Activated B cell treated with CpG ODN at 0.5 μM for 24 hours (primary cell): ENCODE results near the gene GJA1. TPM values are rescaled to one million over a fixed set of nuclear protein-coding genes. Genes with fewer than 3 reads are reported as not detected.

Source experiments
- ATAC-seq: fragments of 200-7000 bp; cut with Tn5 transposase; one replicate; pipeline ENCODE4 v1.10.0; 2021; ENCODE audit warnings: low read depth, mild to moderate bottlenecking, moderate library complexity
- CTCF ChIA-PET: fragments of 350-600 bp; sonication (Branson Sonifier 250); formaldehyde crosslinking; loops from one replicate; lab custom pipeline; 2021; ENCODE audit warnings: antibody characterized with exemption; lab: Charles Lee
- POLR2A ChIA-PET: fragments of 350-600 bp; sonication (Branson Sonifier 250); formaldehyde crosslinking; loops from one replicate; lab custom pipeline; 2021; ENCODE audit warnings: antibody characterized with exemption; lab: Charles Lee
- DNase-seq: peaks from one replicate; pipeline ENCODE4 v3.0.0; 2022
- H3K27ac Mint-ChIP-seq: one replicate; pipeline ENCODE4 v1.8.0; 2020; ENCODE audit warnings: mixed read lengths
- H3K27me3 Mint-ChIP-seq: one replicate; pipeline ENCODE4 v1.8.0; 2021; ENCODE audit warnings: mixed read lengths
- H3K36me3 Mint-ChIP-seq: one replicate; pipeline ENCODE4 v1.8.0; 2021; ENCODE audit warnings: low read depth, mixed read lengths
- H3K4me1 Mint-ChIP-seq: one replicate; pipeline ENCODE4 v1.8.0; 2021; ENCODE audit warnings: mixed read lengths
- H3K4me3 Mint-ChIP-seq: one replicate; pipeline ENCODE4 v1.8.0; 2020; ENCODE audit warnings: mild to moderate bottlenecking, mixed read lengths
- H3K9me3 Mint-ChIP-seq: one replicate; pipeline ENCODE4 v1.8.0; 2020; ENCODE audit warnings: mixed read lengths
- CTCF ChIP-seq: fragments of 200-600 bp; IDR thresholded peaks from one replicate; pipeline ENCODE4 v1.8.0; 2022; ENCODE audit warnings: antibody characterized with exemption, mild to moderate bottlenecking
- intact Hi-C: fragments of 100-400 bp; cut with micrococcal nuclease; formaldehyde crosslinking; loops from one replicate; pipeline ENCODE4 v1.15.1; 2024
- total RNA-seq: library from RNA; stranded (reverse); gene quantifications from 2 replicates; pipeline ENCODE4 v1.2.3, GENCODE V29; 2022

GJA1 gene
- total RNA-seq, 1 donor from 2014 or later: not detected

DNA sequence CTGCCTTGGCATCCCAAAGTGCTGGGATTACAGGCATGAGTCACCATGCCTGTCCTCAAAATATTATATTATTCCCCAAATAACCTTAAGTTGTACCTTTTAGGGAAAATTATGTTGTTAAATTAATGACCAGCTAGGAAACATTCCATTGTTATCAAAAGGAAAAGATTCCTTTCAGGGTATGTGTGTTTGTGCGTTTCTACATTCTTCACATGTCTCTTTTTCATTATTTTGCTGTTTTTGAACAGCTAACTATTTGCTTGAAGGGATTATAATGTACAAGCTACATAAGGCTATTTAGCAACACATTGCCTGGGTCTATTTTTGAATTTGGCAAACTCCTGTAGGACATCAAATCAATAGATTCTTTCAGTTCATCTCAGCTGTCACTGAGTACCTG is 57.1 kb downstream of the GJA1 start:
- no peak for ATAC-seq
- no peak for TF ChIP-seq CTCF
- intact Hi-C loops: no loop called here
- Mint-ChIP-seq H3K27ac (no peak overlapping the region), H3K36me3 (no peaks in the 10 kb centered on the region), H3K4me1 (no peaks in the 10 kb centered on the region), H3K9me3 (no peaks in the 10 kb centered on the region), H3K4me3 (no peak overlapping the region), H3K27me3 (no peaks in the 10 kb centered on the region)
- ChIA-PET CTCF (interaction anchor here (1.0 kb wide), 1 partner anchor 13 kb away, joined by 3 read pairs; no protein-coding TSS in a partner anchor), POLR2A (no interaction called here)
- DNase-seq: no peak

- CTCF ChIA-PET: no interaction called here
- ATAC-seq (no peak), DNase-seq (no peak)
- H3K27me3 Mint-ChIP-seq: no peaks in the 10 kb centered on the region
- intact Hi-C loops: no loop called here
- no peaks in the 10 kb centered on the region for H3K4me1 Mint-ChIP-seq
- POLR2A ChIA-PET: no interaction called here
- H3K4me3 Mint-ChIP-seq: no peak overlapping the region
- no peak overlapping the region for H3K27ac Mint-ChIP-seq
- no peaks in the 10 kb centered on the region for H3K36me3 Mint-ChIP-seq
- no peaks in the 10 kb centered on the region for H3K9me3 Mint-ChIP-seq
- no peak for TF ChIP-seq CTCF
Measured at GRCh38 chr6:121497970-121498375, 62.5 kb downstream of the GJA1 start.

DNA sequence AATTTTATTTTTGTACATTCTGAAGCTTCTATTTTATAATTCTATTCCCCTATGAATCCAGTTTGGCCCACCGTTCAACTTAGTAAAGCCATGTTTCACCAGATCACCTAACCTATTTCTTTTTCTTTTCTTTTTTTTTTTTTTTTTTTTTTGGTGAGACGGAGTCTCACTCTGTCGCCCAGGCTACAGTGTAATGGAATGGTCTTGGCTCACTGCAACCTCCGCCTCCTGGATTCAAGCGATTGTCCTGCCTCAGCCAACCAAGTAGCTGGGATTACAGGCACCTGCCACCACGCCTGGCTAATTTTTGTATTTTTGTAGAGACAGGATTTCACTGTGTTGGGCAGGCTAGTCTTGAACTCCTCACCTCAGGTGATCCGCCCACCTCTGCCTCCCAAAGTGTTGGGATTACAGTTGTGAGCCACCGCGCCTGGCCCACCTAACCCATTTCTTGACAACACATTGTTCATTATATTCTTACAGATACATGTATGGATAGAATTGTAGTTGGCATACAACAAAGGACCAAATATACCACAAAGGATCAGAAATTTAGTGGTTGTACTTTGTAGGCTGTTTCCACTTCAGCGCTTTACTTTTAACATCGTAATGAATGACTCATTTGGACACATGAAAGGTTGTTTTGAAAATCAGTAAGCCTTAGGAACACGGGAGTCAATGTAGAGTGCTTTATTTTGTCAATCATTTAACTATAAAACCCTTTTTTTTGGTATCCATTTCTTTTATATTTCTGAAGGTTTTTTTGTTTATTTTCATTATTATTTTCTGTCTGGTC is 63.2 kb downstream of the GJA1 start:
- Mint-ChIP-seq H3K36me3 (no peaks in the 10 kb centered on the region), H3K4me3 (no peak overlapping the region), H3K4me1 (no peaks in the 10 kb centered on the region), H3K27me3 (no peaks in the 10 kb centered on the region), H3K9me3 (no peaks in the 10 kb centered on the region), H3K27ac (no peak overlapping the region)
- ChIA-PET CTCF (no interaction called here), POLR2A (no interaction called here)
- intact Hi-C loops: no loop called here
- TF ChIP-seq CTCF: no peak
- DNase-seq (no peak), ATAC-seq (no peak)

Other genes with a start within 250 kb of the GJA1 start
- 11.3 and 17.8 TPM in 2 replicates for gene TBC1D32, start 101.2 kb upstream of the GJA1 start, total RNA-seq